Globus pallidus (tissue), 1 donor: Measurements from ENCODE around the gene SIM2.
"Not testable (repeated sequence)": the region's sequence is repeated elsewhere in the genome, so short reads cannot be mapped to it uniquely, and the experiment has no call there.

Experiments
- DNase-seq: peaks from one replicate; pipeline ENCODE4 v3.0.0-alpha.2; 2015; ENCODE audit warnings: low spot score

SIM2 gene, protein sequence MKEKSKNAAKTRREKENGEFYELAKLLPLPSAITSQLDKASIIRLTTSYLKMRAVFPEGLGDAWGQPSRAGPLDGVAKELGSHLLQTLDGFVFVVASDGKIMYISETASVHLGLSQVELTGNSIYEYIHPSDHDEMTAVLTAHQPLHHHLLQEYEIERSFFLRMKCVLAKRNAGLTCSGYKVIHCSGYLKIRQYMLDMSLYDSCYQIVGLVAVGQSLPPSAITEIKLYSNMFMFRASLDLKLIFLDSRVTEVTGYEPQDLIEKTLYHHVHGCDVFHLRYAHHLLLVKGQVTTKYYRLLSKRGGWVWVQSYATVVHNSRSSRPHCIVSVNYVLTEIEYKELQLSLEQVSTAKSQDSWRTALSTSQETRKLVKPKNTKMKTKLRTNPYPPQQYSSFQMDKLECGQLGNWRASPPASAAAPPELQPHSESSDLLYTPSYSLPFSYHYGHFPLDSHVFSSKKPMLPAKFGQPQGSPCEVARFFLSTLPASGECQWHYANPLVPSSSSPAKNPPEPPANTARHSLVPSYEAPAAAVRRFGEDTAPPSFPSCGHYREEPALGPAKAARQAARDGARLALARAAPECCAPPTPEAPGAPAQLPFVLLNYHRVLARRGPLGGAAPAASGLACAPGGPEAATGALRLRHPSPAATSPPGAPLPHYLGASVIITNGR

GRCh38 chr21:36698981-36699545, at the start of gene SIM2:
TSS of gene SIM2 (plus strand) at chr21:36699115. CDS start at chr21:36699747, 632 bp downstream.
- DNase-seq: no peak

DNA sequence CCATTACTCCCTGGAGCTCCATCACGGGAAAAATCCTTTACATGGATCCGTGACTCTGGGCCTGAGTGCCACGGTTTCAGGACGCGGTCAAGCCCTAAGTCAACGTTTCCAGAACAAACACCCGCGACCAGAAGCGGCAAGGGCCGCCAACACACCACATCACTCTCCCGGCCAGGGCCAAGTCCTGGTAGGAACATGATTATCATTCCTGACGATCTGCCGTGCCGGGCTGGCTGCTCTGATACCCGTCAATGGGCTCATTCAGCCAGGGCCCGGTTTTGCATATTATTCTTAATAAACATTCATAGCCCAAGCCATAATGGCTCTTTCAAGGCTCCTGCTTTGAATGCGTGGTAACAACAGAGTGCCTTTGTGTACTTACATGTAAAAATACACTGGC, 44.6 kb upstream of the SIM2 start:
- DNase-seq: peak; percentile 92

DNA sequence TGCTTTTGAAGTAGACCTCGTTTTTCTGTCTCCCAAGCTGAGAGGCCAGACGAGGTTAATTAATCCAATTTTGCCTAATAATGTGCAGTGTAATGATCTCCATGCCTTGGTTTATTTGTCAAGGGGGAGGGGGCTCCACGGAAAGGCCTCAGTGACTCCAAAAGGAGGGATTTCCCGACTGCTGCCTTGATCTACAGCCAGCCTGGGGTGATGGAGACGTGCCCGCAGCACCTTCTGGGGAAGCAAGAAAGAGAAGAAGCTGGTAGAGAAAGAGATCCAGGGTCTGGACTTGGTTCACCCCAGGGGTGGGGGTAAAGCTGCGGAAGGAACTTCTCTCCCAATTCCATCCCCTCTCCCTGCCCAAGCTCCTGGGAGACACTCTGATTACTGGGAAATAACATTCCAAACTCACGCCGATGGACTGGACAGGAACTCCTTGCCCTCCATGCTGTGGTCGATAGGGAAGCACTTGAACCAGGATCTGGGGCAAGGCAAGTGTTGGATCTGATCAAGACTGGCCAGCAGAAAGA, 44.1 kb upstream of the SIM2 start:
- DNase-seq: no peak

GRCh38 chr21:36656138-36656537, 42.8 kb upstream of the SIM2 start:
- DNase-seq: no peak

GRCh38 chr21:36657290-36657689, 41.6 kb upstream of the SIM2 start:
- not testable (repeated sequence) for DNase-seq

DNA sequence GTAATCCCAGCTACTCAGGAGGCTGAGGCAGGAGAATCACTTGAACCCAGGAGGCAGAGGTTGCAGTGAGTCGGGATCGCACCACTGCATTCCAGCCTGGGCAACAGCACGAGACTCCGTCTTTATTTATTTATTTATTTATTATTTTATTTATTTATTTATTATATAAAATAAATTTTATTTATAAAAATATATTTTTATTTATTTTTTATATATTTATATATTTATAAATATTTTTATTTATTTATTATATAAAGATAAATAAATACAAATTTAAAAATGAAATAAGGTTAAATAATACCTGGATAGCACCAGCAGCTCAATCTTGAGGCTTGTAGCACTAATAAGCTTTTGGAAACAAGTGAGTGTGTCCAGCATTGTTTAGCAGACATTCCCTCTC, 40.9 kb upstream of the SIM2 start:
- no peak for DNase-seq

DNA sequence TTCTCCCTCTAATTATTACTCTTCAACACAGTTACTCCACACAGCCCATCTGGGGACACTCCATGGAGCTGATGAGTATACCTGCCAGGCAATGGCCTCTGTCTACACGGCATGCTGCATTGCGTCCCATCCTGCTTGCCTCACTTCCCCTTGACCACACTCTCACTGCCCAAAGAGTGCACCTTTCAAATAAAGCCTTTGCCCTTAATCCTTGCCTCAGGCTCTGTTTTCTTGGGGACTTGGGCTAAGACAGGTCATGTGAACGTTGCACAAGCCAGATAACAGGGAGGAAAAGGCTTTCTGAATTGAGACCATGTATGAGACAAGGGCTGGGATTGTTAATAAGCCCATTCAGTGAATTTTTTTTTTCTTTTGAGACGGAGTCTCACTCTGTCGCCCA, 40.0 kb upstream of the SIM2 start:
- DNase-seq: no peak

- peak; percentile 49 for DNase-seq
These were observed 37.2 kb upstream of the SIM2 start for GRCh38 chr21:36661511-36662309.

GRCh38 chr21:36663033-36663855, 35.7 kb upstream of the SIM2 start:
- no peak for DNase-seq

DNA sequence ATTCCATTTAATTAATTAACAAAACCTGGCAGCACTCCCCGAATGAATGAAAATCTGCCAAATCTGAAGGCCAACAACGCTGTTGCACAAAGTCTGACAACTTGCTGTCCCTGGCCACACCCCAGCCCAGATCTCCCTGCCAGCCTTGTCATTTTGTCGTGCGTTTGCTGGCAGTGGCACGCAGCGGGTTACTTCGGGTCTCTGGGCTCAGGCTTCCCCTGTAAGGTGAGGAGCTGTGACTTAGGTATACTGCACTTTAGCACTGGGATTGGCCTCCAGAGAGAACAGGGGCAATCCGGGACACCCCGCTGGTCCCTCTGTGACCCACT, 34.3 kb upstream of the SIM2 start:
- no peak for DNase-seq

GRCh38 chr21:36665806-36666205, 33.1 kb upstream of the SIM2 start:
- DNase-seq: no peak

GRCh38 chr21:36668713-36669112, 30.2 kb upstream of the SIM2 start:
- DNase-seq: no peak

GRCh38 chr21:36671836-36672235, 27.1 kb upstream of the SIM2 start:
- DNase-seq: no peak

GRCh38 chr21:36672296-36672695, 26.6 kb upstream of the SIM2 start:
- not testable (repeated sequence) for DNase-seq

DNA sequence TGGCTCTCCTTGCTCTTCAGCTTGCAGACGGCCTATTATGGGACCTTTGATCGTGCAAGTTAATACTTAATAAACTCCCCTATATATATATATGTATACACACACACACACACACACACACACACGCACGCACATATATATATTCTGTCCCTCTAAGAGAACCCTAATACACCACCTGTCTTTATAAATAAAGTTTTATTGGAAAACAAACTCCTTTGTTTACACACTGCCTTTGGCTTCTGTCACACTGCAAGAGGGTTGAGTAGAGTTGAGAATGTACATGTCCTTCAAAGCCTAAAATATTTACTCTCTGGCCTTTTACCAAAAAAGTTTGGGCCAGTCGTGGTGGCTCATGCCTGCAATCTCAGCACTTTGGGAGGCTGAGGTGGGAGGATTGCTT, 26.2 kb upstream of the SIM2 start:
- DNase-seq: no peak

DNA sequence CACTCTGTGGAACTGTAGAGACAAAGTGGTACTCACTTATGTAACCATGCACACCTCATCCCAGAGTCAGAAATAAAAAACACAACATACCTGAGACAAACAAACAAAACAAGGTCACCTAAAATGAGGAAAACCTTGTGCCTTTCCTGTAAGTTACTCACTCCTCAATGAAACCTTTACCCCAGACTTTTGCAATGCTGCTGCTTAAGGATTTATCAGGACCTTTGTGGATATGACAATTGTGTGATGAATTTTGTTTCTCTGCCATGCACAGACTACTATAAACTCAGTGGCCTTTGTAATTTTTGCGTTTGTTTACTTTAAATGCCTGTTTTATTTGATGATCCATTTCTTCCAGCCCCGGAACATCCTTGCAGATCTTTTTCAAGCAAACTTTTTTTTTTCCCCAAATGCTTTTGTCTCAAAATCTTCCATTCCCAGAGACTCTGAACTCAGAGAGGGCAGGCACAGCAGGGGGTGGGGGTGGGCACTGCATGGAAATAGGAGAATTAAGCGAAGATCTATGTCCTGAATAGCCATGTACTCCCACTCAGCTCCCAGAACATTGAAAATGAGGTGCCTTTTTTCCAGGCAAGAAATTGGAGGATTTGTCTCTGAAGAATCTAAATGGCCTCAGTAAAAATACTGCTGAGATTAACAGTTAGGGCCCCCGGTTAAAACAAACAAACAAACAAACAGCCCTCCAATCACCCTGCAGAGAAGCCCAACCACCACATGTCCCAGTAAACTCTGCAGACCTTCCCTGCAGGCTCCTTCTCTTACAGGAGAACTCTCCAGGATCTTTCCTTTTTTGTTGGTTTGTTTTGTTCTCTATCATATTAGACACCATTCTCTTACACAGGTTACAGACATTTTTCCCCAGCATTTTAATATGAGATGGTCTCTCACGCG, 22.6 kb upstream of the SIM2 start:
- no peak for DNase-seq

DNA sequence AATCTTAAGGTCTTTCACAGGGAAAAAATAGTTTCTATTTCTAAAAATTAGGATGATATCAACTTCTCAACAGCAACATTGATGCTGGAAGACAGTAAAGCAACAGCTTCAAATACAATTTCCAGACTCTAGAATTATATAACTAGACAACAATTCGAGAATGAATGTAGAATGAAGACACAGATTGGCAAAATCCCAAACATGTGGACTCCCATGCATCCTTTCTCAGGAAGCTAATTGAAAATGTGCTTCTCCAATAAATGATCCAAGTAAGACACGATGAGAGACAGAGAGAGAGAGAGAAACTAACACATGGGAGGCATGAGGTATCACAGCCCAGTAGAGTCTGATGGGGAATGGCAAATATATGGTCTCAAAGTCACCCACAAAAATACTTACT, 21.5 kb upstream of the SIM2 start:
- DNase-seq: no peak

DNA sequence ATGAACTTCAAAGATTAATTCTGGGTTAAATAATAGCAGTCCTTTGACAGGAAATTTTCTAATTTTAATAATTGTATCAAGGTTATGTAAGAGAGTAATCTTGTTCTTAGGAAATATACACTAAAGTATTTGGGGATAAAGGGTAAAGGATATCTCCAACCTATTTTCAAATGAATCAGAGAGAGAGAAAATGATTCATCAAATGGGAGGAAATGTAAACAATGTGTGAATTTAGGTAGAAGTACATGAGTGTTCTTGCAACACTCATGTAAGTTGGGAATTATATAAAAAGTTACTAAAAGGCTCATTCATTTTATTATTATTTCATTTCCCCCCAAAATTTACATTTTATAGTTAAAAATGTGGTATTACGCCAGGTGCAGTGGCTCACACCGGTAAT, 20.4 kb upstream of the SIM2 start:
- DNase-seq: no peak

DNA sequence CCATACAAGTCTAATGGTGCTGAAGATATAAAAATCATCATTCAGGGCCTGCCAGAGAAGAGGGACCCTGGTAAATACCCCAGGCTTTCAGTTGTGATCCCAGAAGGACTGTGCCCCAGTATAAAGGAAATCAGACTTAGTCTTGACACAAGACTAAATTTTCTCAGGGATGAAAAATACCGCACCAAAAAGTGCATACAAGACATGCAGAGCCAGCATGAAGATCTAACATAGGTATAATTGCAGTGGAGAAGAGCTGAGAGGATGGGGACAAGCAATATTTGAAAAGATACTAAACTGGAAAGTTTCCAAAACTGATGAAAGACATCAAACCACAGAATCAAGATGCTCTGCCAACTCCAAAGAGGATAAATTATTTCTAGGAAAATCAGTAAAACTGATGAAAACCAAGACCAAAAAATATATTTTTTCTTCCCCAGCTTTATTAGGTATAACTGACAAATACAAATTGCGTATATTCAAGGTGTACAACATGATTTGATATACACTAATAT, 17.7 kb upstream of the SIM2 start:
- no peak for DNase-seq
